Parathyroid adenoma (tissue), 2 donors: ENCODE measurements around the gene CCDC57.

Experiments used
- H2AFZ ChIP-seq: fragments of 300-600 bp; sonication (generic); one replicate; pipeline ENCODE4 v1.7.0; 2017; ENCODE audit warnings: antibody characterized with exemption, mild to moderate bottlenecking
- H3K27ac ChIP-seq: fragments of 300-600 bp; sonication (generic); one replicate; pipeline ENCODE4 v1.7.0; 2017
- H3K27me3 ChIP-seq: fragments of 300-600 bp; sonication (generic); one replicate; pipeline ENCODE4 v1.7.0; 2017; ENCODE audit warnings: low read length; ENCODE audit not compliant: control insufficient read depth, insufficient read depth
- H3K36me3 ChIP-seq: fragments of 300-600 bp; sonication (generic); one replicate; pipeline ENCODE4 v1.7.0; 2017; ENCODE audit warnings: low read length; ENCODE audit not compliant: control insufficient read depth, insufficient read depth
- H3K4me1 ChIP-seq: fragments of 300-600 bp; sonication (generic); one replicate; pipeline ENCODE4 v1.7.0; 2017; ENCODE audit warnings: control low read depth
- H3K4me2 ChIP-seq: fragments of 300-600 bp; sonication (generic); one replicate; pipeline ENCODE4 v1.7.0; 2017; ENCODE audit warnings: low read length
- H3K4me3 ChIP-seq: fragments of 300-600 bp; sonication (generic); one replicate; pipeline ENCODE4 v1.7.0; 2017; ENCODE audit warnings: low read depth, low read length
- H3K79me2 ChIP-seq: fragments of 300-600 bp; sonication (generic); one replicate; pipeline ENCODE4 v1.7.0; 2017; ENCODE audit warnings: control low read depth
- H3K9ac ChIP-seq: fragments of 300-600 bp; sonication (generic); one replicate; pipeline ENCODE4 v1.7.0; 2017; ENCODE audit warnings: mild to moderate bottlenecking
- H3K9me3 ChIP-seq: fragments of 300-600 bp; sonication (generic); one replicate; pipeline ENCODE4 v1.7.0; 2017; ENCODE audit warnings: low read length; ENCODE audit not compliant: control insufficient read depth
- TF ChIP-seq, protein P1 (sequence below): fragments of 300-600 bp; sonication (generic); IDR thresholded peaks from one replicate; pipeline ENCODE4 v1.7.0; 2017; ENCODE audit warnings: antibody characterized with exemption, mild to moderate bottlenecking
- donor health status: primary hyperparathyroidism.

Gene CCDC57

DNA sequence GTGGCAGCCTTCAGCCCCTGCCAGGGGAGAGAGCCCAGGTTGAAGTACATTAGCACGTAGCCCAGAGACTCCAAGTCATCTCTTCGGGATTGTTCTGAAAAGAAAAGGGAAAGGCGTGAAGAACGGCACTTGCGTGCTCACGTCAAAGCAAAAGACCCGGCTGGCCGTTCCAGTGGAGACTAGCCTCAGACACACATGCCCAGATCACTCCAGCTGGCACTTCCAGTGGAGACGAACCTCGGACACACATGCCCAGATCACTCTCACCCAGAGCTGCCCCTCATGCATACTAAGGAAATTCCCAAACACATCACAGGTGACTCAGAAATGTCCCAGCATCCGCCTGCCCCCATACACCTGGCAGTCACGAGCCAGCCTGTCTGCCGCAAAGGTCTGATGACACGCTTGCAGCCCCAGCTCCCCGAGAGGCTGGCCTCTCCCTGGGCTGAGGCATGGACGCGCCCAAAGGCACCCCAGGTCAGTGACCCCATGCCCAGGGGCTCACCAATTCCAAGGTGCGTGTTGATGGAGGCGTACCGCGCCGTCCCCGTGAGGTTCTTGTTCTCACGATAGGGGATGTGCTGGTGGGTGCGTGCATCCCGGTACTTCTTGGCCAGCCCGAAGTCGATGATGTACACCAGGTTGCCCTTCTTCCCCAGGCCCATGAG, 40.0 kb upstream of the CCDC57 start:
- TF ChIP-seq, protein P1, sequence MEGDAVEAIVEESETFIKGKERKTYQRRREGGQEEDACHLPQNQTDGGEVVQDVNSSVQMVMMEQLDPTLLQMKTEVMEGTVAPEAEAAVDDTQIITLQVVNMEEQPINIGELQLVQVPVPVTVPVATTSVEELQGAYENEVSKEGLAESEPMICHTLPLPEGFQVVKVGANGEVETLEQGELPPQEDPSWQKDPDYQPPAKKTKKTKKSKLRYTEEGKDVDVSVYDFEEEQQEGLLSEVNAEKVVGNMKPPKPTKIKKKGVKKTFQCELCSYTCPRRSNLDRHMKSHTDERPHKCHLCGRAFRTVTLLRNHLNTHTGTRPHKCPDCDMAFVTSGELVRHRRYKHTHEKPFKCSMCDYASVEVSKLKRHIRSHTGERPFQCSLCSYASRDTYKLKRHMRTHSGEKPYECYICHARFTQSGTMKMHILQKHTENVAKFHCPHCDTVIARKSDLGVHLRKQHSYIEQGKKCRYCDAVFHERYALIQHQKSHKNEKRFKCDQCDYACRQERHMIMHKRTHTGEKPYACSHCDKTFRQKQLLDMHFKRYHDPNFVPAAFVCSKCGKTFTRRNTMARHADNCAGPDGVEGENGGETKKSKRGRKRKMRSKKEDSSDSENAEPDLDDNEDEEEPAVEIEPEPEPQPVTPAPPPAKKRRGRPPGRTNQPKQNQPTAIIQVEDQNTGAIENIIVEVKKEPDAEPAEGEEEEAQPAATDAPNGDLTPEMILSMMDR = no peak
- no peak overlapping the region for H3K4me2 ChIP-seq
- peaks cover 3% of the 10 kb centered on the region for H3K4me1 ChIP-seq
- H3K27ac ChIP-seq = no peak overlapping the region
- H3K79me2 ChIP-seq = peaks cover 64% of the 10 kb centered on the region
- H3K9me3 ChIP-seq = no peaks in the 10 kb centered on the region
- H3K36me3 ChIP-seq = no peaks in the 10 kb centered on the region
- H3K4me3 ChIP-seq = no peak overlapping the region
- H2AFZ ChIP-seq = no peak overlapping the region
- no peak overlapping the region for H3K9ac ChIP-seq
- H3K27me3 ChIP-seq = no peaks in the 10 kb centered on the region

DNA sequence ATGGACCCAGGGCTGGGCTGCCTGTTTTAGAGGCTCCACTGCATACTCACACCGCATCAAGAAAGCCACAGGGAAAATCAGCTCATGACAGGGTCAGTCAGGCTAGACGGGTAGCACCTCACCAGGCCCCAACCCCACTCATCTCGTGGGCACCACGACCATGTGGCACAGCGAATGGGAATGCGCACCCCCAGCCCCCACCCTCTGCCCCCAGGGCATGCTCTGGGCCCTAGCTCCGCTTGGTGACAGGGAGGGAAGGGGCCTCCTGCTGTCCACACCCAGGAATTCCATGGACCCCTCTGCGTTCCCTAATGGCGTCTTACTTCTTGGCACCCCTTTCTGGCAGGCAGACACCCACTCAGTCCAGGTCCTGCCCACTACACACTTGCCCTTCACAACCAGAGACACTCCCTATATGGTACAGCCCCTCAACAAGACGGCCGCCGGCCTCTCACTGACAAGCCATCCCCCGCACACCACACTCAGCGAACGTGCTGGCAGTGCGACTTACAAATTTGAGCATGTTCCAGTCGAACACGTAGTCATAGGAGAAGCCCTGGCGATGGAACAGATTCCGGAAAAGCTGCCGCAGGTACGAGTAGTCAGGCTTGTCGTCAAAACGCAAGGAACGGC, 38.3 kb upstream of the CCDC57 start:
- Histone ChIP-seq H2AFZ (no peak overlapping the region), H3K79me2 (peaks cover 59% of the 10 kb centered on the region), H3K36me3 (no peaks in the 10 kb centered on the region), H3K9me3 (no peaks in the 10 kb centered on the region), H3K27ac (no peak overlapping the region), H3K4me3 (no peak overlapping the region), H3K27me3 (no peaks in the 10 kb centered on the region), H3K4me1 (peaks cover 3% of the 10 kb centered on the region), H3K9ac (no peak overlapping the region), H3K4me2 (no peak overlapping the region)
- TF ChIP-seq, protein P1 = no peak

- H3K27ac ChIP-seq = no peak overlapping the region
- H3K36me3 ChIP-seq = no peaks in the 10 kb centered on the region
- no peak overlapping the region for H2AFZ ChIP-seq
- TF ChIP-seq, protein P1 = no peak
- peaks cover 59% of the 10 kb centered on the region for H3K79me2 ChIP-seq
- H3K4me2 ChIP-seq = no peak overlapping the region
- H3K9ac ChIP-seq = no peak overlapping the region
- no peak overlapping the region for H3K4me3 ChIP-seq
- no peaks in the 10 kb centered on the region for H3K27me3 ChIP-seq
- H3K9me3 ChIP-seq = no peaks in the 10 kb centered on the region
- peaks cover 3% of the 10 kb centered on the region for H3K4me1 ChIP-seq
Observed at GRCh38 chr17:82249896-82250581, 37.4 kb upstream of the CCDC57 start.

GRCh38 chr17:82248815-82249674, 36.4 kb upstream of the CCDC57 start:
- no peaks in the 10 kb centered on the region for H3K9me3 ChIP-seq
- no peaks in the 10 kb centered on the region for H3K36me3 ChIP-seq
- H3K9ac ChIP-seq = no peak overlapping the region
- no peaks in the 10 kb centered on the region for H3K27me3 ChIP-seq
- TF ChIP-seq, protein P1 = no peak
- no peak overlapping the region for H3K27ac ChIP-seq
- H3K79me2 ChIP-seq = peaks cover 59% of the 10 kb centered on the region
- H2AFZ ChIP-seq = no peak overlapping the region
- H3K4me3 ChIP-seq = no peak overlapping the region
- peaks cover 3% of the 10 kb centered on the region for H3K4me1 ChIP-seq
- H3K4me2 ChIP-seq = no peak overlapping the region
